Measurements from ENCODE around the gene PLEKHG5. TPM values are rescaled to one million over a fixed set of nuclear protein-coding genes. Genes with fewer than 3 reads are reported as not detected.
"Not testable (repeated sequence)": the region's sequence is repeated elsewhere in the genome, so short reads cannot be mapped to it uniquely, and the experiment has no call there.

The PLEKHG5 gene
- total RNA-seq, 1 donor from 2014 or later: 18.5 TPM

- DNase-seq (ENCODE audit: low spot score): no peak
Measured at GRCh38 chr1:6446665-6447015, 44.8 kb downstream of the PLEKHG5 start.

GRCh38 chr1:6445929-6446328, 45.5 kb downstream of the PLEKHG5 start:
- not testable (repeated sequence) for DNase-seq (ENCODE audit: low spot score)

GRCh38 chr1:6445062-6445763, 46.3 kb downstream of the PLEKHG5 start:
- peak; percentile 52 for DNase-seq (ENCODE audit: low spot score)

- DNase-seq (ENCODE audit: low spot score): no peak
Measured at GRCh38 chr1:6444377-6444776, 47.1 kb downstream of the PLEKHG5 start.

- DNase-seq (ENCODE audit: low spot score): no peak
Measured at GRCh38 chr1:6443339-6444115, 47.9 kb downstream of the PLEKHG5 start.

- no peak for DNase-seq (ENCODE audit: low spot score)
Measured at GRCh38 chr1:6441586-6441985, 49.9 kb downstream of the PLEKHG5 start.

GRCh38 chr1:6440198-6441126, 51.0 kb downstream of the PLEKHG5 start:
- no peak for DNase-seq (ENCODE audit: low spot score)

GRCh38 chr1:6438047-6438525, 53.4 kb downstream of the PLEKHG5 start:
- peak; percentile 51 for DNase-seq (ENCODE audit: low spot score)

- not testable (repeated sequence) for DNase-seq (ENCODE audit: low spot score)
Measured at GRCh38 chr1:6437012-6437700, 54.3 kb downstream of the PLEKHG5 start.

- DNase-seq (ENCODE audit: low spot score): not testable (repeated sequence)
Measured at GRCh38 chr1:6436277-6436676, 55.2 kb downstream of the PLEKHG5 start.

GRCh38 chr1:6435547-6435946, 55.9 kb downstream of the PLEKHG5 start:
- no peak for DNase-seq (ENCODE audit: low spot score)

GRCh38 chr1:6435129-6435528, 56.3 kb downstream of the PLEKHG5 start:
- no peak for DNase-seq (ENCODE audit: low spot score)

GRCh38 chr1:6434186-6434585, 57.3 kb downstream of the PLEKHG5 start:
- DNase-seq (ENCODE audit: low spot score): no peak

- not testable (repeated sequence) for DNase-seq (ENCODE audit: low spot score)
Measured at GRCh38 chr1:6431645-6432579, 59.6 kb downstream of the PLEKHG5 start.

GRCh38 chr1:6429660-6430411, 61.6 kb downstream of the PLEKHG5 start:
- not testable (repeated sequence) for DNase-seq (ENCODE audit: low spot score)

GRCh38 chr1:6428453-6428852, 63.0 kb downstream of the PLEKHG5 start:
- DNase-seq (ENCODE audit: low spot score): not testable (repeated sequence)

- peak; percentile 60 for DNase-seq (ENCODE audit: low spot score)
Measured at GRCh38 chr1:6427441-6428390, 63.8 kb downstream of the PLEKHG5 start.

GRCh38 chr1:6426972-6427350, 64.5 kb downstream of the PLEKHG5 start:
- no peak for DNase-seq (ENCODE audit: low spot score)
